Activated T-helper 9 cell treated with anti-CD3 and anti-CD28 coated beads, Interleukin-2, amount 50 U/mL, for 16 hours (primary cell): ENCODE measurements around the gene RBM6.
A peak's percentile ranks its signal among the peaks of the same experiment; 100 is the strongest.
"Not testable (repeated sequence)": the region's sequence is repeated elsewhere in the genome, so short reads cannot be mapped to it uniquely, and the experiment has no call there.

Experiments
- DNase-seq: peaks from one replicate; pipeline ENCODE4 v3.0.0-alpha.2; 2020; ENCODE audit warnings: low read depth

Gene RBM6

GRCh38 chr3:49976942-49977341 is 37.0 kb downstream of the RBM6 start:
- no peak for DNase-seq

- no peak for DNase-seq
These were observed 44.4 kb downstream of the RBM6 start for GRCh38 chr3:49984394-49984793.

GRCh38 chr3:49992326-49992725 is 52.4 kb downstream of the RBM6 start:
- DNase-seq, result no peak

GRCh38 chr3:49994476-49994875 is 54.5 kb downstream of the RBM6 start:
- no peak for DNase-seq

- DNase-seq, result no peak
These were observed 56.1 kb downstream of the RBM6 start for GRCh38 chr3:49996016-49996415.

GRCh38 chr3:49997862-49998261 is 57.9 kb downstream of the RBM6 start:
- no peak for DNase-seq

GRCh38 chr3:49998326-49998725 is 58.4 kb downstream of the RBM6 start:
- no peak for DNase-seq

- no peak for DNase-seq
These were observed 61.6 kb downstream of the RBM6 start for GRCh38 chr3:50001511-50001910.

GRCh38 chr3:50003216-50003615 is 63.3 kb downstream of the RBM6 start:
- no peak for DNase-seq

GRCh38 chr3:50003824-50004223 is 63.9 kb downstream of the RBM6 start:
- DNase-seq, result no peak

- DNase-seq, result no peak
These were observed 69.0 kb downstream of the RBM6 start for GRCh38 chr3:50008931-50009330.

GRCh38 chr3:50010959-50011358 is 71.0 kb downstream of the RBM6 start:
- no peak for DNase-seq

GRCh38 chr3:50015918-50016317 is 76.0 kb downstream of the RBM6 start:
- DNase-seq, result no peak

GRCh38 chr3:50028346-50028745 is 88.4 kb downstream of the RBM6 start:
- DNase-seq, result no peak

- not testable (repeated sequence) for DNase-seq
These were observed 91.3 kb downstream of the RBM6 start for GRCh38 chr3:50031201-50031600.

GRCh38 chr3:50044976-50045375 is 105.0 kb downstream of the RBM6 start:
- DNase-seq, result no peak

- no peak for DNase-seq
These were observed 107.5 kb downstream of the RBM6 start for GRCh38 chr3:50047426-50047825.

- no peak for DNase-seq
These were observed 110.4 kb downstream of the RBM6 start for GRCh38 chr3:50050361-50050760.

- no peak for DNase-seq
These were observed 117.8 kb downstream of the RBM6 start for GRCh38 chr3:50057756-50058155.

- DNase-seq, result no peak
These were observed 128.2 kb downstream of the RBM6 start for GRCh38 chr3:50068134-50068533.

GRCh38 chr3:50078091-50078490 is 138.1 kb downstream of the RBM6 start:
- no peak for DNase-seq

GRCh38 chr3:50078622-50079021 is 138.7 kb downstream of the RBM6 start:
- DNase-seq, result no peak

GRCh38 chr3:50084951-50085350 is 145.0 kb downstream of the RBM6 start:
- DNase-seq, result not testable (repeated sequence)

- peak; percentile 86 for DNase-seq
These were observed 149.0 kb downstream of the RBM6 start, which contains the start of gene RBM5 for GRCh38 chr3:50088725-50089608. TSS of gene RBM5 (plus strand) at chr3:50088919. CDS start at chr3:50090435, 1,516 bp downstream.
